NB4 (cell line): ENCODE measurements around the gene SLC37A1.

Source experiments
- MYC ChIP-seq: IDR thresholded peaks from 2 replicates; pipeline ENCODE4 v1.6.1; 2011; ENCODE audit warnings: low read depth, low read length
- POLR2A ChIP-seq: IDR thresholded peaks from 2 replicates; pipeline ENCODE4 v1.6.1; 2011; ENCODE audit warnings: mild to moderate bottlenecking; ENCODE audit not compliant: insufficient read length; ENCODE audit errors: extremely low read depth
- TF ChIP-seq, protein P1 (sequence below): IDR thresholded peaks from one replicate; pipeline ENCODE4 v1.5.1; 2012; ENCODE audit warnings: low read depth, low read length
- TF ChIP-seq, protein P2 (sequence below): IDR thresholded peaks from 2 replicates; pipeline ENCODE4 v1.6.1; 2011; ENCODE audit warnings: low read depth, low read length

DNA sequence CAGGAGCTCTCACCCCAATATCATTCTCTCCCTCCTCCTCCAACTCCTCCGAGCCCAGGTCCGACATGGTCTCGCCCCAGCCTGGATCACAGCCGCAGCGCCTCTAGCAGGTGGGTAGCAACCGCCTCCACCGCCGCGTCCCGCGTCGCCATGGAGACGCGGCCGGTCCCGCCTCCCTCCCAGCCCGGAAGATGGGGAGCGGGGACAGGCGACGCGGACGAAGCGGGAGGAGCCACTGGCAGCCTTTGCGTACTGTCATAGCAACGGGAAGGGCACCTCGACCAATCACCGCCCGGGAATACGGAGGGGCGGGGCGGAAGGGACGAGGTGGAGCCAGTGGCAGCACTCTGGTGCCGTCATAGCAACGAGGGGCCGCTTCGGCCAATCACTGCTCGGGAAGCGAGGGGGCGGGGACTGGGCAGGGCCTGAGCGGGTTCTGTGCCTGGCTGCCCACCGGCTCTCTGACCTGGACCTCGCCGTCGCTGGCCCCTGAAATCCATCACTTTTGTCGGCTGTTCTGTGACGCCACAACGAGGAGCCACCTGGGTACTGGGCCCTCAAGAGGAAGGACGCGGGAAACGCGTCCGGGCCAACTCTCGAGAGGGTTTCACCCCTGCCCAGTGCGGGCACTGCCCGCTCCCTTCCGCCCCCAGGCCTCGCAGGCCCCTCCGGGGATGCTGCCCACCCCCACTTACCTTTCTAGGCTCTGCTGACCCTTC, 17.4 kb upstream of the SLC37A1 start, which contains the start of gene RSPH1:
- TF ChIP-seq, protein P1, sequence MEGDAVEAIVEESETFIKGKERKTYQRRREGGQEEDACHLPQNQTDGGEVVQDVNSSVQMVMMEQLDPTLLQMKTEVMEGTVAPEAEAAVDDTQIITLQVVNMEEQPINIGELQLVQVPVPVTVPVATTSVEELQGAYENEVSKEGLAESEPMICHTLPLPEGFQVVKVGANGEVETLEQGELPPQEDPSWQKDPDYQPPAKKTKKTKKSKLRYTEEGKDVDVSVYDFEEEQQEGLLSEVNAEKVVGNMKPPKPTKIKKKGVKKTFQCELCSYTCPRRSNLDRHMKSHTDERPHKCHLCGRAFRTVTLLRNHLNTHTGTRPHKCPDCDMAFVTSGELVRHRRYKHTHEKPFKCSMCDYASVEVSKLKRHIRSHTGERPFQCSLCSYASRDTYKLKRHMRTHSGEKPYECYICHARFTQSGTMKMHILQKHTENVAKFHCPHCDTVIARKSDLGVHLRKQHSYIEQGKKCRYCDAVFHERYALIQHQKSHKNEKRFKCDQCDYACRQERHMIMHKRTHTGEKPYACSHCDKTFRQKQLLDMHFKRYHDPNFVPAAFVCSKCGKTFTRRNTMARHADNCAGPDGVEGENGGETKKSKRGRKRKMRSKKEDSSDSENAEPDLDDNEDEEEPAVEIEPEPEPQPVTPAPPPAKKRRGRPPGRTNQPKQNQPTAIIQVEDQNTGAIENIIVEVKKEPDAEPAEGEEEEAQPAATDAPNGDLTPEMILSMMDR: no peak
- TF ChIP-seq POLR2A (peak; percentile 28), MYC (no peak)
- TF ChIP-seq, protein P2, sequence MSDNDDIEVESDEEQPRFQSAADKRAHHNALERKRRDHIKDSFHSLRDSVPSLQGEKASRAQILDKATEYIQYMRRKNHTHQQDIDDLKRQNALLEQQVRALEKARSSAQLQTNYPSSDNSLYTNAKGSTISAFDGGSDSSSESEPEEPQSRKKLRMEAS: no peak
